ENCODE results near the gene LINC00305.

- TF ChIP-seq CTCF (optimal IDR thresholded peaks at IDR 0.05 in 1 of 3, IDR thresholded peaks at IDR 0.05 in 1 of 3, conservative IDR thresholded peaks at IDR 0.05 in 1 of 3; ENCODE audit: extremely low read depth in 1 of 3, insufficient read depth in 2 of 3, low read length in 3 of 3) (no peak), EZH2 (IDR thresholded peaks at IDR 0.05; ENCODE audit: low read length) (no peak)
These were observed 36.9 kb downstream of the LINC00305 start for GRCh38 chr18:64111950-64112349.
